ENCODE measurements around the gene EBLN1. TPM values are rescaled to one million over a fixed set of nuclear protein-coding genes. Genes with fewer than 3 reads are reported as not detected.

EBLN1 gene
- polyA plus RNA-seq, 1 donor (not counting 4 experiments of a cell fraction or from before 2014, with no cell fraction given): not detected

GRCh38 chr10:22247636-22248035, 29.8 kb upstream of the EBLN1 start:
- no peak overlapping the region for H3K4me3 ChIP-seq (ENCODE audit: control insufficient read depth in 2 of 3, extremely low read depth in 1 of 3, insufficient read depth in 2 of 3, low read depth in 1 of 3, low read length in 3 of 3)
- no peaks in the 10 kb centered on the region for H3K79me2 ChIP-seq (ENCODE audit: control insufficient read depth, insufficient read depth, low read length)
- no peaks in the 10 kb centered on the region for H3K9me3 ChIP-seq (ENCODE audit: control insufficient read depth, low read depth, low read length)
- FAIRE-seq: no peak
- no peaks in the 10 kb centered on the region for H3K27me3 ChIP-seq (ENCODE audit: control insufficient read depth, extremely low read depth, insufficient read depth, low read length)
- H3K9ac ChIP-seq (ENCODE audit: control insufficient read depth, extremely low read depth, insufficient read depth, low read length): no peak overlapping the region
- peaks cover 24% of the 10 kb centered on the region for H3K4me1 ChIP-seq (ENCODE audit: control insufficient read depth, extremely low read depth, insufficient read depth, low read length)
- H3K4me2 ChIP-seq (ENCODE audit: control insufficient read depth, extremely low read depth, insufficient read depth, low read depth, low read length): peak overlapping the region; percentile 52
- no peaks in the 10 kb centered on the region for H4K20me1 ChIP-seq (ENCODE audit: control insufficient read depth, extremely low read depth, insufficient read depth, low read length)
- peak overlapping the region; percentile 76 for H3K27ac ChIP-seq (ENCODE audit: control insufficient read depth, insufficient read depth, low read length)
- dilution Hi-C loops (cut with MboI; ENCODE audit: extremely low pct_ligation_motif_present, low sequenced_read_pairs): no loop called here
- H3K9me1 ChIP-seq (ENCODE audit: control insufficient read depth, extremely low read depth, insufficient read depth, low read length): no peaks in the 10 kb centered on the region
- no peak for DNase-seq (ENCODE audit: low read depth, low spot score)
- no peak for TF ChIP-seq EZH2 (IDR thresholded peaks at IDR 0.05; ENCODE audit: low read length)
- TF ChIP-seq CTCF (optimal IDR thresholded peaks at IDR 0.05 in 1 of 3, IDR thresholded peaks at IDR 0.05 in 1 of 3, conservative IDR thresholded peaks at IDR 0.05 in 1 of 3; ENCODE audit: extremely low read depth in 1 of 3, insufficient read depth in 2 of 3, low read length in 3 of 3): no peak
- H2AFZ ChIP-seq (ENCODE audit: control insufficient read depth, low read length): no peak overlapping the region
- no peaks in the 10 kb centered on the region for H3K36me3 ChIP-seq (ENCODE audit: control insufficient read depth in 2 of 2, extremely low read depth in 1 of 2, insufficient read depth in 2 of 2, low read length in 2 of 2)

GRCh38 chr10:22246680-22247391, 29.0 kb upstream of the EBLN1 start:
- no peak for TF ChIP-seq EZH2 (IDR thresholded peaks at IDR 0.05; ENCODE audit: low read length)
- no peak for TF ChIP-seq CTCF (optimal IDR thresholded peaks at IDR 0.05 in 1 of 3, IDR thresholded peaks at IDR 0.05 in 1 of 3, conservative IDR thresholded peaks at IDR 0.05 in 1 of 3; ENCODE audit: extremely low read depth in 1 of 3, insufficient read depth in 2 of 3, low read length in 3 of 3)
- Histone ChIP-seq H3K9me1 (ENCODE audit: control insufficient read depth, extremely low read depth, insufficient read depth, low read length) (no peaks in the 10 kb centered on the region), H2AFZ (ENCODE audit: control insufficient read depth, low read length) (peak overlapping the region; percentile 27), H3K79me2 (ENCODE audit: control insufficient read depth, insufficient read depth, low read length) (no peaks in the 10 kb centered on the region), H3K27ac (ENCODE audit: control insufficient read depth, insufficient read depth, low read length) (peak overlapping the region; percentile 76), H3K9ac (ENCODE audit: control insufficient read depth, extremely low read depth, insufficient read depth, low read length) (no peak overlapping the region), H3K4me2 (ENCODE audit: control insufficient read depth, extremely low read depth, insufficient read depth, low read depth, low read length) (peak overlapping the region; percentile 52), H3K36me3 (ENCODE audit: control insufficient read depth in 2 of 2, extremely low read depth in 1 of 2, insufficient read depth in 2 of 2, low read length in 2 of 2) (no peaks in the 10 kb centered on the region), H3K9me3 (ENCODE audit: control insufficient read depth, low read depth, low read length) (no peaks in the 10 kb centered on the region), H3K4me1 (ENCODE audit: control insufficient read depth, extremely low read depth, insufficient read depth, low read length) (peaks cover 24% of the 10 kb centered on the region), H3K27me3 (ENCODE audit: control insufficient read depth, extremely low read depth, insufficient read depth, low read length) (no peaks in the 10 kb centered on the region), H4K20me1 (ENCODE audit: control insufficient read depth, extremely low read depth, insufficient read depth, low read length) (no peaks in the 10 kb centered on the region), H3K4me3 (ENCODE audit: control insufficient read depth in 2 of 3, extremely low read depth in 1 of 3, insufficient read depth in 2 of 3, low read depth in 1 of 3, low read length in 3 of 3) (no peak overlapping the region)
- dilution Hi-C loops (cut with MboI; ENCODE audit: extremely low pct_ligation_motif_present, low sequenced_read_pairs): no loop called here
- peak; percentile 87 for FAIRE-seq
- peak; percentile 95 for DNase-seq (ENCODE audit: low read depth, low spot score)
